Heart right ventricle (tissue), 16 donors: ENCODE data around the gene KLK10. TPM values are rescaled to one million over a fixed set of nuclear protein-coding genes. Genes with fewer than 3 reads are reported as not detected.

Experiments used
- ATAC-seq, 8 donors: fragments of 200-7000 bp; cut with Tn5 transposase; one replicate each; pipeline ENCODE4 v1.9.1; 2020; ENCODE audit warnings: mild to moderate bottlenecking in 8 of 8, moderate library complexity in 8 of 8, moderate number of reproducible peaks in 1 of 8
- DNase-seq, 2 donors: peaks; one replicate each; pipeline ENCODE4 v3.0.0-alpha.2; 2020
- H3K27ac ChIP-seq, 10 donors: fragments of 200-600 bp; sonication (generic) in 2 of 10; one replicate each; pipeline versions ENCODE4 v1.5.0 to v1.8.0; 2020 to 2022; ENCODE audit warnings: mild to moderate bottlenecking in 3 of 10
- H3K27me3 ChIP-seq, 7 donors: fragments of 200-600 bp; one replicate each; pipeline ENCODE4 v1.8.0; 2021 to 2022; ENCODE audit warnings: mild to moderate bottlenecking in 2 of 7
- H3K36me3 ChIP-seq, 9 donors: fragments of 200-600 bp; sonication (generic) in 1 of 9; one replicate each; pipeline versions ENCODE4 v1.5.0 to v1.8.0; 2020 to 2022; ENCODE audit warnings: mild to moderate bottlenecking in 2 of 9
- H3K4me1 ChIP-seq, 9 donors: fragments of 200-600 bp; sonication (generic) in 1 of 9; one replicate each; pipeline versions ENCODE4 v1.5.0 to v1.8.0; 2020 to 2022; ENCODE audit warnings: mild to moderate bottlenecking in 4 of 9
- H3K4me3 ChIP-seq, 10 donors: fragments of 200-600 bp; sonication (generic) in 2 of 10; one replicate each; pipeline versions ENCODE4 v1.5.0 to v1.8.0; 2020 to 2022; ENCODE audit warnings: mild to moderate bottlenecking in 7 of 10, moderate library complexity in 2 of 10
- H3K9me3 ChIP-seq, 11 donors: fragments of 200-600 bp in 10 of 11; sonication (generic) in 2 of 11; one replicate each; pipeline versions ENCODE4 v1.5.0 to v1.8.0; 2013 to 2022; ENCODE audit warnings: mild to moderate bottlenecking in 2 of 11, control low read depth in 1 of 11, moderate library complexity in 1 of 11
- CTCF ChIP-seq, 9 donors: fragments of 200-600 bp; sonication (generic) in 2 of 9; IDR thresholded peaks; one replicate each; pipeline versions ENCODE4 v1.5.0 to v1.8.0; 2021 to 2022; ENCODE audit warnings: antibody characterized with exemption in 9 of 9, mild to moderate bottlenecking in 5 of 9, moderate library complexity in 1 of 9
- WGBS, 2 donors: extraction: QIAGEN DNeasy Blood & Tissue Kit; methylation state at CpG; one replicate each; pipeline ENCODE4 v1.1.7; 2013; ENCODE audit warnings: inconsistent platforms in 1 of 2; 5-methylcytosine and 5-hydroxymethylcytosine counted together
- intact Hi-C, 10 donors: fragments of 100-400 bp; cut with DNase I; formaldehyde crosslinking; loops; one replicate each; pipeline versions ENCODE4 v1.11.1 to v1.14.2; 2022
- polyA plus RNA-seq, 2 donors: library from polyadenylated mRNA; stranded (reverse); fragments of 200-250 nt; gene quantifications; one replicate each; pipeline ENCODE4 v1.2.3, GENCODE V29; 2013
- total RNA-seq, 10 donors: library from RNA; stranded (reverse); fragmentation: NEBNext Ultra II Directional in 3 of 10; extraction: Animal tissue kit (Norgen Biotek cat#: 25700) in 3 of 10; gene quantifications; one replicate each; pipeline versions ENCODE4 v1.2.1 to v1.2.4, GENCODE V29; 2021 to 2023
- donor health status: Arrhythmogenic right ventricular cardiomyopathy.
- donor health status: ischemic (EF 13 %, LVEDD 7.1; RV severe dilation, severe dysfunction).
- donor health status: healthy with polysubstance abuse.
- donor health status: DM: no; HTN: yes; CAD: no.
- donor health status: DM: no; HTN: no; CAD: no.
- donor health status: ischemic (EF 25% LVEDD 6.9; RV normal size, moderate dysfunction).
- donor health status: ischemic (EF 25% LVEDD 5.7; RV mildly dilated, moderate dysfunction).
- donor health status: healthy.
- donor health status: DM: yes; HTN: yes; CAD: no.
- donor health status: Ischemic cardiomyopathy.
- donor health status: ischemic (EF 35%, LVEDD 5.7; RV mildly dilated, moderate dysfunction).
- donor health status: nonischemic (EF 11% LVEDD 7.7; RV severe dilation, severe dysfunction).
- donor health status: DM: yes; HTN: yes; CAD: no.
- donor health status: PGD.
- donor health status: ischemic (EF 29% LVEDD 5.4; RV normal size, mild dysfunction).
- donor health status: nonischemic (EF 23%, LVEDD 6.1; RV moderate dilation, normal function).

The KLK10 gene
- total and polyA plus RNA-seq, 12 donors: 0.16 to 1.8 (median 0.42) TPM; not detected in 6

GRCh38 chr19:51031880-51032225, 12.3 kb upstream of the KLK10 start:
- no peaks in the 10 kb centered on the region for H3K36me3 ChIP-seq
- 89 to 91% methylated on average over 28 of the region's 28 CpGs for WGBS, 2 donors
- H3K9me3 ChIP-seq: no peaks in the 10 kb centered on the region
- TF ChIP-seq CTCF (IDR thresholded peaks at IDR 0.05): no peak
- H3K27me3 ChIP-seq: peaks cover 0 to 66% (median 17%) of the 10 kb centered on the region in 7 donors
- no peak overlapping the region for H3K27ac ChIP-seq
- H3K4me1 ChIP-seq: peaks cover 0 to 4% (median 0%) of the 10 kb centered on the region in 9 donors
- ATAC-seq (no peak), DNase-seq (no peak)
- no peak overlapping the region for H3K4me3 ChIP-seq
- intact Hi-C loops: no loop called here

DNA sequence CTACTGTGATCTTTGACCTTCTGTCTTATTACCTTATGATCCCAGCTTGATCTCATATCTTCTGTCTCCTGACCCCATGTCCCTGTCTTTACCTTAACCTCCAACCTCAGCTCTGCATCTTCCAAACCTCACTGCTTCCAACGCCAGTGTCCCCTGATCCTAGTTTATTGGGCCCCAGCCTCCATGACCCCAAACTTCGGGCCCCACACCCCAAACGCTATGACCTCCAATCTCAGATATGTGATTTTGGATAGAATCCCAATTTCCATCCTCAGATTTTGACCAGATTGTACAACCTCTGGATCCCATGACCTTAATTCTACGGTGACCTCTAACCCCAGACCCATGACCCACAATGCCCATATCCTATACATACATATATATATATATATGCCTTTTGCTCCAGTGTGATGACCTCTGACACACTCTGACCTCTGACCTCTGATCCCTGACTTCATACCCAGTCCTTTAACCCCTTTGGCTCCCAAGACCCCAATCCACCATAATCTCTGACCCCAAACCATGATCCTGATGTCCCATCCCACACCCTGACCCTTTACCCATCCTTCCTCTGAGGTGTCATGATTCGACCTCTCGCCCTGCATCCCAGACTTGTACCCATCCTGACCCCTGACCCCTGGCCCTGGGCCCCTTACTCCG, 11.8 kb upstream of the KLK10 start:
- Histone ChIP-seq H3K36me3 (no peaks in the 10 kb centered on the region), H3K27me3 (peaks cover 0 to 69% (median 22%) of the 10 kb centered on the region in 7 donors), H3K27ac (no peak overlapping the region), H3K4me3 (no peak overlapping the region), H3K9me3 (no peaks in the 10 kb centered on the region), H3K4me1 (peaks cover 0 to 9% (median 0%) of the 10 kb centered on the region in 9 donors)
- intact Hi-C loops: no loop called here
- 87 to 89% methylated on average over 7 of the region's 7 CpGs for WGBS, 2 donors
- ATAC-seq (no peak), DNase-seq (no peak)
- no peak for TF ChIP-seq CTCF (IDR thresholded peaks at IDR 0.05)

DNA sequence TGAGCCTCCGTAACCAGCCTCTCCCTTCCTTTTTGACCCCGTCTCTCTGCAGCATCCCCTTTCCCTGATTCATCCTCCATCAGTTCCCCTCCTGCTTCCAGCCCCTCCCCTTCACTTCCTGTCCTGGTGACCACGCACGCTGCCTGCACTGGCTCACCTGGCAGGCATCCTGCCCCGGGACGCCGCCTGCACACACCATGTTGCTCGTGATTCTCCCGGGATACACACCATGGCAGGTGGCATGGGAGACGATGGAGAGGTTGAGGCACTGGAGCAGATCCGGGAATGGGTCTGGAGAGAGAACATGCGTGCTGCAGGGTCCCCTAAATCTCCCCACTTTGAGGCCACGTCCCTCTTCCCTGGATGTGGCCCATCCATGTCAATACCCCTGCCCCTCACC, 11.1 kb upstream of the KLK10 start:
- Histone ChIP-seq H3K27ac (no peak overlapping the region), H3K4me1 (peaks cover 0 to 16% (median 0%) of the 10 kb centered on the region in 9 donors), H3K4me3 (no peak overlapping the region), H3K27me3 (peaks cover 0 to 75% (median 26%) of the 10 kb centered on the region in 7 donors), H3K36me3 (no peaks in the 10 kb centered on the region), H3K9me3 (no peaks in the 10 kb centered on the region)
- intact Hi-C loops: no loop called here
- ATAC-seq (no peak), DNase-seq (no peak)
- no peak for TF ChIP-seq CTCF (IDR thresholded peaks at IDR 0.05)
- 81 to 83% methylated on average over 13 of the region's 13 CpGs for WGBS, 2 donors

- Histone ChIP-seq H3K4me3 (no peak overlapping the region), H3K4me1 (peaks cover 0 to 16% (median 0%) of the 10 kb centered on the region in 9 donors), H3K36me3 (no peaks in the 10 kb centered on the region), H3K9me3 (no peaks in the 10 kb centered on the region), H3K27ac (no peak overlapping the region), H3K27me3 (peaks cover 0 to 79% (median 32%) of the 10 kb centered on the region in 7 donors)
- no peak for TF ChIP-seq CTCF (IDR thresholded peaks at IDR 0.05)
- intact Hi-C loops: loop anchor here in 3 of 10 donors (5.0 to 10.0 kb wide), 4 partner anchors 53 to 145 kb away; partner anchors contain the start of gene KLK14 (in 1 of the 3)
- WGBS, 2 donors: 70 to 78% methylated on average over 2 of the region's 2 CpGs
- no peak for ATAC-seq
- DNase-seq: no peak
These were observed 10.2 kb upstream of the KLK10 start for GRCh38 chr19:51029718-51030117.
